NCI-H446 treated with DMSO at 0.1 percent for 48 hours (cell line): Measurements from ENCODE around the gene CD22.
"Not testable (repeated sequence)": the region's sequence is repeated elsewhere in the genome, so short reads cannot be mapped to it uniquely, and the experiment has no call there.

Source experiments
- DNase-seq: peaks from one replicate; lab custom pipeline; 2025; lab: John Stamatoyannopoulos, UW

The CD22 gene

GRCh38 chr19:35341565-35342225 is 12.7 kb downstream of the CD22 start:
- DNase-seq: no peak

- DNase-seq: no peak
Measured at GRCh38 chr19:35342430-35342829, 13.4 kb downstream of the CD22 start.

- no peak for DNase-seq
Measured at GRCh38 chr19:35344511-35345031, 15.6 kb downstream of the CD22 start.

- no peak for DNase-seq
Measured at GRCh38 chr19:35345671-35346111, 16.7 kb downstream of the CD22 start.

GRCh38 chr19:35346193-35347052 is 17.4 kb downstream of the CD22 start:
- DNase-seq: no peak

GRCh38 chr19:35347171-35347929 is 18.4 kb downstream of the CD22 start, which contains the start of gene FFAR1:
Gene FFAR1, plus strand, starts transcription at chr19:35347902. Its CDS starts 3,650 bp downstream, at chr19:35351552.
- no peak for DNase-seq

GRCh38 chr19:35347930-35348298 is 18.9 kb downstream of the CD22 start:
- no peak for DNase-seq

GRCh38 chr19:35348911-35349611 is 20.1 kb downstream of the CD22 start:
- DNase-seq: no peak

- no peak for DNase-seq
Measured at GRCh38 chr19:35349614-35350521, 20.9 kb downstream of the CD22 start.

GRCh38 chr19:35350591-35350990 is 21.6 kb downstream of the CD22 start:
- DNase-seq: no peak

- no peak for DNase-seq
Measured at GRCh38 chr19:35351411-35352176, 22.6 kb downstream of the CD22 start.

GRCh38 chr19:35352177-35352447 is 23.1 kb downstream of the CD22 start:
- DNase-seq: no peak

GRCh38 chr19:35352448-35353304 is 23.7 kb downstream of the CD22 start:
- DNase-seq: peak; percentile 8

- no peak for DNase-seq
Measured at GRCh38 chr19:35353635-35354034, 24.6 kb downstream of the CD22 start.

- DNase-seq: no peak
Measured at GRCh38 chr19:35354898-35355297, 25.9 kb downstream of the CD22 start.

- DNase-seq: no peak
Measured at GRCh38 chr19:35355791-35356460, 26.9 kb downstream of the CD22 start.

GRCh38 chr19:35357867-35358573 is 29.0 kb downstream of the CD22 start, which contains the start of gene FFAR3:
Gene FFAR3, plus strand, starts transcription at chr19:35358460. Its CDS starts 431 bp downstream, at chr19:35358891.
- DNase-seq: no peak

GRCh38 chr19:35358834-35359233 is 29.8 kb downstream of the CD22 start:
- DNase-seq: not testable (repeated sequence)
